BE2C (cell line): ENCODE results near the gene IER5.

Experiments used
- DNase-seq: peaks from one replicate; pipeline ENCODE4 v3.0.0-alpha.2; 2020
- H3K27me3 ChIP-seq: fragments of 250-450 bp; sonication (Bioruptor Pico); 2 replicates; pipeline ENCODE4 v1.5.1; 2020; ENCODE audit warnings: mild to moderate bottlenecking
- H3K36me3 ChIP-seq: fragments of 250-450 bp; sonication (Bioruptor Pico); 2 replicates; pipeline ENCODE4 v1.5.1; 2020; ENCODE audit warnings: mild to moderate bottlenecking
- H3K4me1 ChIP-seq: fragments of 250-450 bp; sonication (Bioruptor Pico); 2 replicates; pipeline ENCODE4 v1.5.1; 2020
- H3K4me3 ChIP-seq: 2 replicates; pipeline ENCODE4 v1.5.1; 2011; ENCODE audit warnings: low read depth, low read length
- H3K9me3 ChIP-seq: fragments of 250-450 bp; sonication (Bioruptor Pico); 2 replicates; pipeline ENCODE4 v1.5.1; 2020
- CTCF ChIP-seq: IDR thresholded peaks from 2 replicates; pipeline ENCODE4 v1.5.1; 2012; ENCODE audit warnings: mild to moderate bottlenecking, low read depth, low read length

IER5 gene

GRCh38 chr1:181141431-181141910 lies 53.0 kb downstream of the IER5 start:
- no peaks in the 10 kb centered on the region for H3K27me3 ChIP-seq
- no peaks in the 10 kb centered on the region for H3K36me3 ChIP-seq
- H3K4me1 ChIP-seq, result peaks cover 4% of the 10 kb centered on the region; the same call in 1 of the 2 replicates
- H3K4me3 ChIP-seq, result no peak overlapping the region
- no peak for DNase-seq
- no peaks in the 10 kb centered on the region for H3K9me3 ChIP-seq
- no peak for TF ChIP-seq CTCF
